Stimulated activated CD8-positive, alpha-beta memory T cell treated with anti-CD3 and anti-CD28 coated beads, Interleukin-15, amount 100 ng/mL, for 1 hour (primary cell): Measurements from ENCODE around the gene NRN1L.
A peak's percentile ranks its signal among the peaks of the same experiment; 100 is the strongest.
"Not testable (repeated sequence)": the region's sequence is repeated elsewhere in the genome, so short reads cannot be mapped to it uniquely, and the experiment has no call there.

Experiments used
- DNase-seq: peaks from one replicate; pipeline ENCODE4 v3.0.0-alpha.2; 2020; ENCODE audit warnings: low read depth

Gene NRN1L

GRCh38 chr16:67861877-67862276, 22.8 kb upstream of the NRN1L start:
- no peak for DNase-seq

GRCh38 chr16:67862623-67863583, 21.8 kb upstream of the NRN1L start:
- no peak for DNase-seq

- not testable (repeated sequence) for DNase-seq
Observed at GRCh38 chr16:67864044-67864443, 20.6 kb upstream of the NRN1L start.

GRCh38 chr16:67864594-67864993, 20.1 kb upstream of the NRN1L start:
- DNase-seq: no peak

- no peak for DNase-seq
Observed at GRCh38 chr16:67865318-67865717, 19.4 kb upstream of the NRN1L start.

DNA sequence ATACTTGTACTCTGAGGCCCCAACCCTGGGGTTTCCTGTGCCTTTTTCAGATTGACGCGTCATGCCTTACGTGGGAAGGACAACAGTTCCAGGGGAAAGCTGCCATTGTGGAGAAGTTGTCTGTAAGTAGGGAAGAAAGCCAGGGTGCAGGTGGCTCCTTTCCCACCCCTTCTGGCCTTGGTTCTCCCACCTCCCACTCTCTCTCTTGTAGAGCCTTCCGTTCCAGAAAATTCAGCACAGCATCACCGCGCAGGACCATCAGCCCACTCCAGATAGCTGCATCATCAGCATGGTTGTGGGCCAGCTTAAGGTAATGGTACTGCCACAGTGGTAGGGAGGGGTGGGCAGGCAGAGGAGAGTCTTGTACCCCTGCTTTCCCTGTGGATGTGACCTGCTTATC, 16.4 kb upstream of the NRN1L start:
- no peak for DNase-seq

DNA sequence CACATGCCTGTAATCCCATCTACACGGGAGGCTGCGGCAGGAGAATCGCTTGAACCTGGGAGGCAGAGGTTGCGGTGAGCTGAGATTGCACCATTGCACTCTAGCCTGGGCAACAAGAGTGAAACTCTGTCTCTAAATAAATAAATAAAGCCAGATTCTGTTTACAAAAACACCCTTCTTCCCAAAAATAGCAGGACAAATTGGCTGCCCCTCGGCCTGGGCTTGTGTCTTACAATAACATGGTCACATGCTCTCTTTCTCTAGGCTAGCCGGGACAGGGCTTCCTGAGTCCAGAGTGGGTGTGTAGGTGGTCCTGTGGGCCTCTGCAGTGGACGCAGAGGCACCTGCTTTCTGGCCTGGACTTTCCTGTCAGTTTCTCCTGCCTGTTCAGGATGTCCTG, 15.0 kb upstream of the NRN1L start:
- DNase-seq: no peak

DNA sequence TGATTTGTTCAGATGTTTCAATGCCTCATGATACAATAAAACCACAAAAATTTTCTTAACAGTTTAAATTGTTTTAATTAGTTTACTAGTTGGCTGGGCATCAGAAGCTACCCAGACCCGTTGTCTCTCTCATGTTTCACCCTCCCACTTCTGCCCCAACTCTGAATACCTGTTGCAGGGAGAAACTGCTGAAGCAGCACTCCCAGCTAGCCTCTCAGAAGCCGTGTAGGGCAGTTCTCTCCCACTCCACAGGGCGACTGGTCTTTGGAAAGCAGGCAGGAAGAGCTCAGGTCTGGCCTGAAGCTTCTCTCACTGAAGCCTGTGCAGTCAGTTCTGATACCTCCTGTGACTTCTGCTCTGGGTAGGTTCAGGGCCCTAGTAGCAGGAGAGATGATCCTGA, 13.4 kb upstream of the NRN1L start:
- no peak for DNase-seq

- no peak for DNase-seq
Observed at GRCh38 chr16:67872131-67872630, 12.5 kb upstream of the NRN1L start.

DNA sequence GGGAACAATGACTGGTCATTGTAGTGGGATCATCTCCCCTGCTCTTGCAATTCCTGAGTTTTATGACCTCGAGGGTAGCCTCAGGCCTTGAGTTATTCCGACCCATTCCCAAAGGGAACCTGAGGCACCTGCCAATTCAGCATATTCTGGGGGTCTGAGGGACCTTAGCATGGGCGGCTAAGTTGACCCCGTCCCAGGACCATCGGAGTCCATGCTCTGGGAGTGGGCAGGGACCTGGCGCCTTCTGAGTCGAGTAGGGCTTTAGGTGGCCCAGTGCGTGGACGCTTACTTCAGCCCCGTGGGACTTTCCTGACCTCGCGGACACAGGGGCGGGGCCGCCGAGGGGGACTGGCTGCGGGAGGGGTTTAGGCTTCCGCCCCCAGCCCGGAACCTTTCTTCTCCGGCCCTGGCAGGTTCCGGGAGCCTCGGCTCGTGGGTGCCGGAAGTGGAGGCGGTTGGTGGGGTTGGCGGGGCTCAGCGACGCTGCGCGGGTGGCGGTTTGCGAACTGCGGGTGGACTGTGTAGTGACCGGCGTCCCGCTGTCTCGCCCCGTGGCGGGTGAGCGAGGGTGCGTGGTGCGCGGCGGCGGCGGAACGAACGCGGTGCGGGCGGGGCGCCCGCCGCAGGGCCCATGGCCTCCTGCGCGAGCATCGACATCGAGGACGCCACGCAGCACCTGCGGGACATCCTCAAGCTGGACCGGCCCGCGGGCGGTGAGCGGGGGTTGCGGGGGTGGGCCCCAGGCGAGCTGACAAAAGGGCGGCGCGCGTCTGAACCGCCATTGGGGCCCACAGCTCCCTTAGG, 11.9 kb upstream of the NRN1L start, which contains the start of gene EDC4:
EDC4 (plus strand) TSS at position 422 of the 804 bp plus-strand sequence; CDS start at position 632, 210 bp downstream.
- DNase-seq: peak; percentile 76

DNA sequence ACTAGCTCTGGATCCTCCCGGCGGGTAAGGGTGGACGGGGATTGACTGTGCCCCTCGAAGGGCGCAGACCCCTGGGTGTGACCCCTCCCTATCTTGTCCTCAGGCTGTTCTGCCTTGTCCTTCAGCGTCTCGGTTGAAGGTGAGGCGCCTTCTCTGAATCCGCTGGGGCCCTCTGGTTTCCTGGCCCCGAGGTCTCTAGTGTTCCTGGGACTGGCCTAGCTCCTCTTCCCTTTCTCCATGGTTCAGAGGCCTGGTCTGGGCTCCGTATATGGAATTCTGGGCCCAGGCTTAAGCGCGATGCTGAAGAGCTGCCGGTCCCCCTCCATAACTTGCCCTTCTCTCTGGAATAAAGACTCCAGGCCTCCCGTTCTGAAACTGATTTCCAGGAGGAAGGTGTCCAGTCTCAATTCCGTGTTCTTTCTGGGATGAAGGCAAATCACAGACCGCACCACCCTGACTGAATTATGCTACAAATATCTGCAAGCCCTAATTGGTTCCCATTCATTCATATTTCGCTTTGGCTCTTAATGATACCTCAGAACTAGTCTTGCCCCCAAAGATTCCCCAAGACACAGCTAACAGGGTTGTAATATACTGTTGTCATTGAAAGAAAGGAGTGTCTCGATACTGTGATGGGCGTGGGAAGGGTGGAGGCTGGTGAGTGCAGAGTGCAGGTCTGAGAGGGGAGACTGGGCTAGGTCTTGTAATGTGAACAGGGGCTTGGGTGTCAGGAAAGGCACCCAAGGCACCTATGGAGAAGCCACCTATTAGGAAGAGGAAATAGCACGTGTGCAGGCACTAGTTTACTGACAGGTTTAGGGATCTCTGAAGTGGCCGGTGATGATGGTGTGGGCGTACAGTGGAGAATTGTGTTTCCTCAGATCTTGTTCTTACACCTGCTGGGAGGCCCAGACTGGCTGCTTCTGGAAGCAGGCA, 11.0 kb upstream of the NRN1L start:
- DNase-seq: no peak

GRCh38 chr16:67874372-67874771, 10.3 kb upstream of the NRN1L start:
- DNase-seq: no peak

DNA sequence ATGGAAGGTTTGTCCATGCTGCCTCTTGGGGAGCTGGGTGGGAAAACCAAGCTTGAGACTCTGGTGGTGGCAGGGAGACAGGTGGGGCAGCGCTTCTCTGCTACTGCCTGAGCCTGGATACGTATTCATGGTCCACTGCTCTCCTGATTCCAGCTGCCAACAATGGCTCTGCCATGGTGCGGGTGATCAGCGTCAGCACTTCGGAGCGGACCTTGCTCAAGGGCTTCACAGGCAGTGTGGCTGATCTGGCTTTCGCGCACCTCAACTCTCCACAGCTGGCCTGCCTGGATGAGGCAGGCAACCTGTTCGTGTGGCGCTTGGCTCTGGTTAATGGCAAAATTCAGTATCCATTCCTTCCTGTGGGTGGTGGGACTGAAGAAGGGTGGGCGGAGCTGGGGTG, 7.6 kb upstream of the NRN1L start:
- DNase-seq: no peak

DNA sequence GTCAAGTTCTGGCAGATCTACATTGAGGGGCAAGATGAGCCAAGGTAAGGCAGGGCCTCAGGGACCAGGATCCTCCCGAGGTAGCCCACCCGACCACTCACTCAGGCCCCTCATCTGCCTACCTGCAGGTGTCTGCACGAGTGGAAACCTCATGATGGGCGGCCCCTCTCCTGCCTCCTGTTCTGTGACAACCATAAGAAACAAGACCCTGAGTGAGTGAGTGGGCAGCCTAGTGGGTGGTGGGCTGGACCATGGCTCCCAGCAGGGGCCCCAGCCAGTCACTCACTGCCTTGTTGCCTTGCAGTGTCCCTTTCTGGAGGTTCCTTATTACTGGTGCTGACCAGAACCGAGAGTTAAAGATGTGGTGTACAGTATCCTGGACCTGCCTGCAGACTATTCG, 6.5 kb upstream of the NRN1L start:
- DNase-seq: no peak

GRCh38 chr16:67878846-67879245, 5.8 kb upstream of the NRN1L start:
- DNase-seq: no peak

GRCh38 chr16:67879462-67879861, 5.2 kb upstream of the NRN1L start:
- no peak for DNase-seq

GRCh38 chr16:67879936-67880335, 4.7 kb upstream of the NRN1L start:
- no peak for DNase-seq

DNA sequence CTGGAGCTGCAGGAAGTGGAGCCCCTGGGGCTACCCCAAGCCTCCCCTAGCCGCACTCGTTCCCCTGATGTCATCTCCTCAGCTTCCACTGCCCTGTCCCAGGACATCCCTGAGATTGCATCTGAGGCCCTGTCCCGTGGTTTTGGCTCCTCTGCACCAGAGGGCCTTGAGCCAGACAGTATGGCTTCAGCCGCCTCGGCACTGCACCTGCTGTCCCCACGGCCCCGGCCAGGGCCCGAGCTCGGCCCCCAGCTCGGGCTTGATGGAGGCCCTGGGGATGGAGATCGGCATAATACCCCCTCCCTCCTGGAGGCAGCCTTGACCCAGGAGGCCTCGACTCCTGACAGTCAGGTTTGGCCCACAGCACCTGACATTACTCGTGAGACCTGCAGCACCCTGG, 4.1 kb upstream of the NRN1L start:
- DNase-seq: no peak

DNA sequence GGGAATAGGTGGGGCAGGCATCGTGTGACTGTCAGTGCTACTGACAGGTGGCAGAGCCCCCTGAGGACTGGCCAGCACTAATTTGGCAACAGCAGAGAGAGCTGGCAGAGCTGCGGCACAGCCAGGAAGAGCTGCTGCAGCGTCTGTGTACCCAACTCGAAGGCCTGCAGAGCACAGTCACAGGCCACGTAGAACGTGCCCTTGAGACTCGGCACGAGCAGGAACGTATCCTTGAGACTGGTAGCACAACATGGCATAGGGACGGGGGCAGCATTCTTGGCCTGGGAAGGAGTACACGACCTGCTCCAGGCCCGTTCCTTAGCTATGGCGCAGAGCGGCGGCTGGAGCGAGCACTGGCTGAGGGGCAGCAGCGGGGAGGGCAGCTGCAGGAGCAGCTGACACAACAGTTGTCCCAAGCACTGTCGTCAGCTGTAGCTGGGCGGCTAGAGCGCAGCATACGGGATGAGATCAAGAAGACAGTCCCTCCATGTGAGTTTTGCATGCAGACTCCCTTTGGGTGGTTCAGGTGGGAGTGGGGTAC, 3.0 kb upstream of the NRN1L start:
- DNase-seq: no peak

DNA sequence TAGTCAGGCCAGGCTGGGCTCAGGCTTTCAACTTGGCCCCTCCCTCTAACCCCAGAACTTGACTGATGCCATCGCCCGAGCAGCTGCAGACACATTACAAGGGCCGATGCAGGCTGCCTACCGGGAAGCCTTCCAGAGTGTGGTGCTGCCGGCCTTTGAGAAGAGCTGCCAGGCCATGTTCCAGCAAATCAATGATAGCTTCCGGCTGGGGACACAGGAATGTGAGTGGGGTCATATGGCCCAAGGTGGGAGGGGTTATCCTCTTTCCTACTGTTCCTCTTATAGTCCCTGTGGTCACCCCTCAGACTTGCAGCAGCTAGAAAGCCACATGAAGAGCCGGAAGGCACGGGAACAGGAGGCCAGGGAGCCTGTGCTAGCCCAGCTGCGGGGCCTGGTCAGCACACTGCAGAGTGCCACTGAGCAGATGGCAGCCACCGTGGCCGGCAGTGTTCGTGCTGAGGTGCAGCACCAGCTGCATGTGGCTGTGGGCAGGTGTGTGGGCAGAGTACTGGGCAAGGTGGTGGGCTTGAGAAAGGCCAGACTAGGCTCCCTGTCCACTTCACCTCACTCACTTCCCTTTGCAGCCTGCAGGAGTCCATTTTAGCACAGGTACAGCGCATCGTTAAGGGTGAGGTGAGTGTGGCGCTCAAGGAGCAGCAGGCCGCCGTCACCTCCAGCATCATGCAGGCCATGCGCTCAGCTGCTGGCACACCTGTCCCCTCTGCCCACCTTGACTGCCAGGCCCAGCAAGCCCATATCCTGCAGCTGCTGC, 2.1 kb upstream of the NRN1L start:
- DNase-seq: no peak
